GM19351 (cell line): ENCODE results near the gene SRSF2.
"Not testable (repeated sequence)": the region's sequence is repeated elsewhere in the genome, so short reads cannot be mapped to it uniquely, and the experiment has no call there.

ENCODE experiments used
- ATAC-seq: cut with Tn5 transposase; IDR thresholded peaks from one replicate; pipeline ENCODE4 v1.9.1; 2021; ENCODE audit warnings: mild to moderate bottlenecking, moderate library complexity; ENCODE audit not compliant: unreplicated experiment

SRSF2 gene

GRCh38 chr17:76737082-76737675 lies at the start of gene SRSF2:
TSS of gene SRSF2 (minus strand) at chr17:76737331. CDS start at chr17:76737160, 171 bp downstream.
- peak; percentile 61 for ATAC-seq

DNA sequence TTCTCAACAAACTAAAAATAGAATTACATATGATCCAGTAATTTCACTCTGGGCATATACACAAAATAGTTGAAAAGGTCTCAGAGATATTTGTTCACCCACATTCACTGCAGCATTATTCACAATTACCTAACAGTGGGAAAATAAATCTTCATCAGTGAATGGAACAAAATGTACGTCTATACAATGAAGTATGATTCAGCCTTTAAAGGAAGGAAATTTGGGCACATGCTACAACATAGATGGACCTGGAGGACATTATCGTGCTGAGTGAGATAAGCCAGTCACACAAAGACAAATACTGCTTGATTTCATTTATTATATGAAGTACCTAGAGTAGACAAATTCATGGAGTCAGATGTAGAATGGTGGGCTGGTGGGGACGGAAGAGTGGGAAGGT lies 47.8 kb upstream of the SRSF2 start:
- ATAC-seq = no peak

DNA sequence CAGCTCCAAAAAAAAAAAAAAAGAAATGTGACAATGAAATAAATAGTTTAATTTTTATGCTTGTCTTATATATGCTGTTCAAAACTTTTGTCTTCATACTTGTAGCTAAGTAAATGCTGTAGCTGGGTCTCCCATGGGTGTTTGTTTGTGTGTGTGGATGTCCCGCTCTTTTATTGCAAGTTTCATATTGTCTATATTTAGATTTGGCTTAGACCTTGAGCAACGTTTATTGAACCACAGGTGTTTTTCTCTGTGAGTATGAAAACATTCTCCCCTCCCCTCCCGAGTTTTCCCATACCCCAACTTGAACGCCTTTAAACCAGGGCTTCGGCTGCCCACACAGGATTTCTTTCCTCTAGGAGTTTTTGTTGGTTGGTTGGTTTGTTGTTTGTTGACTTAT lies 46.0 kb upstream of the SRSF2 start:
- no peak for ATAC-seq

DNA sequence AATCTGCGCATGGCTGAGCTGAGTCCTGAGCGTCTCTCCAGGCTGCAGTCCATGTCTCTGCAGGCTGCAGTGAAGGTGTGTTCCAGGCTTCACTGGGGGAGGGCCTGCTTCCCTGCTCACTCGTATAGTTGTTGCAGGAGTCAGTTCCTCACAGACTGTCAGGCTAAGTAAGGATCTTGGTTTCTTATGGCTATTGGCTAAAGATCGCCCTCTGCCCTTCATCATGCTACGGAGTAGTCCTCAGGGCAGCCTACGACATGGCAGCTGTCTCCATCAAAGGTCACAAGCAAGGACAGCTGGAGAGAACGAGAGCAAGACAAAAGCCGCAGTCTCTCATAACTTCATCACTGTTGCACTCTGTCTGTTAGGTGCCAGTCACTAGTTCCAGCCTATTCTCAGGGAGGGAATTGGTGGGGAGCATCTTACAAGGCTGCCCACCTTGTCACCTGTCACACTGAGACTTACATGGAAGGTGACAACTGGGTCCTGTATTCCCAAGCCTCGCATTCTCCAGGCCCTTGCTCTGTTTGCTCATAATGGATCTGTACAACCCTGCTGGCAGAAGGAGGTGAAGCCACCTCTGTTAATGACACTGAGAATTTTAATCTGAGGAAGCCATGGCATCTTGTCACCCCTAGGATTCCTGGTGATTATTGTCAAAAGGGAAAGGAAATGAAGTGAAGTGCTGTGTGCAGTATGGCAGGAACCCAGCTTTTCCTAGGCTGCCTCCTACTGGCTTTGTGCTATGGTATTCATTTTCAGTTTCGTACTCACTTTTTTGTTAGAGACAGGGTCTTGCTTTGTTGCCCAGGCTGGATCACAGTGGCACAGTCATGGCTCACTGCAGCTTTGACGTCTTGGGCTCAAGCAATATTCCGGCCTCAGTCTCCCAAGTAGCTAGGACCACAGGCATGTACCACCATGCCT lies 44.2 kb upstream of the SRSF2 start:
- ATAC-seq = no peak

DNA sequence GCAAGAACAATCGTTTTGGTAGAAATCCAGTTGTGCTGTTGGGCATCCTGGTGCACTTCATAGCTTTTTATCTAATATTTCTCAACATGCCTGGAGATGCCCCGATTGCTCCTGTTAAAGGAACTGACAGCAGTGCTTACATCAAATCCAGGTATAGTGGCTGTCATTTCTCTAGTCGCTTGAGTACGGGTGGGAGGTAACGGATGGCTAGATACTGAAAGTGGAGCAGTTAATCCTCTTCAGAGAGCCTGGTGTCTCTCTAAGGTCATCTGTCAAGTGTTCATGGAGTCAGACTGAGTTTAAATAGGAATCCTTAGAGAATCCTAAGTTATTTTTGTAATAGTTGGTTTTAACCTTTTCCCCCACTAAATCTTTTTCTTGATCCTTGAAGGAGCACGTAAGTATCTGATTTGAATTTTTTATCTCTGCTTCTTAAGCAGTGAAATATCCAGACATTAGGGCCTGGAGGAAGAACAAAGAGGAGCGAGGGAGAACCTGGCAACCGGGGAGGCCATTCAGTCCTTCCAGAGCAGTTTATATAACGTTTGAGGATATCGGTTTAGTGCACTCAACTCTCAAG lies 38.0 kb upstream of the SRSF2 start:
- no peak for ATAC-seq

- no peak for ATAC-seq
Measured at GRCh38 chr17:76772842-76773525, 35.9 kb upstream of the SRSF2 start.

DNA sequence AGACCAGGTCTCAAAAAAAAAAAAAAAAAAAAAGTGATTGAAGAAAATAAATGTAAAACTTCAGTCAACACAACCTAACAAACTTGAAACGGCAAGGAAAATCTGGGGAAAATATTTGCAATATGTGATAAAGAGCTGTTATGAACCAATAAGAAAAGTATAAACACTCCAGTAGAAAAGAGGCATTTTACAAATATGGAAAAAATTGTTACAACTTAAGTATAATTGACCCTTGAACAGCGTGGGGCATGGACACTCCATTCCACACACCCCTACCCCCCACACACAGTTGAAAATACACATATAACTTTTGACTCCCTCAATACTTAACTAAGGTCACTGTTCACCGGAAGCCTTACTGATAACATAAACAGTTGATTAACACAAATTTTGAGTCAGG lies 21.4 kb upstream of the SRSF2 start:
- no peak for ATAC-seq

DNA sequence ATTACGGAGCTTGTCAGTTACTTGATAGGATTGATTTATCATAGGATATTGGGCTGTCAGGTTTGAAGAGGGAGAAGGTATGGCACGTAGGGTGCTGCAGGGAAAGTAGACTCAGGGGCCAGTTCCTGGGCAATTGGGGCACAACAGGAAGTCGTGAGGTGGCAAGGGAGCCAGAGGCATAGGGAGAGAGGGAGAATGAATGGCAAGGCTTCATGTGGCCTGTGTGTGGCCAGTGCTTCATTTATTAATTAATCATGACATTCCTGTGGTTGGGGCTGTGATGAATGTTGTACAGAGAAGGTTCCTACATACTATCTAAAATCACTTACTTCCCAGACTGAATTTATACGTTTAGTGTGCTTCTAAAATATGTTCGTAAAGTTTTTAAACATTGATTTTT lies 20.1 kb upstream of the SRSF2 start:
- ATAC-seq = no peak

- ATAC-seq = no peak
Measured at GRCh38 chr17:76755285-76755684, 18.2 kb upstream of the SRSF2 start.

DNA sequence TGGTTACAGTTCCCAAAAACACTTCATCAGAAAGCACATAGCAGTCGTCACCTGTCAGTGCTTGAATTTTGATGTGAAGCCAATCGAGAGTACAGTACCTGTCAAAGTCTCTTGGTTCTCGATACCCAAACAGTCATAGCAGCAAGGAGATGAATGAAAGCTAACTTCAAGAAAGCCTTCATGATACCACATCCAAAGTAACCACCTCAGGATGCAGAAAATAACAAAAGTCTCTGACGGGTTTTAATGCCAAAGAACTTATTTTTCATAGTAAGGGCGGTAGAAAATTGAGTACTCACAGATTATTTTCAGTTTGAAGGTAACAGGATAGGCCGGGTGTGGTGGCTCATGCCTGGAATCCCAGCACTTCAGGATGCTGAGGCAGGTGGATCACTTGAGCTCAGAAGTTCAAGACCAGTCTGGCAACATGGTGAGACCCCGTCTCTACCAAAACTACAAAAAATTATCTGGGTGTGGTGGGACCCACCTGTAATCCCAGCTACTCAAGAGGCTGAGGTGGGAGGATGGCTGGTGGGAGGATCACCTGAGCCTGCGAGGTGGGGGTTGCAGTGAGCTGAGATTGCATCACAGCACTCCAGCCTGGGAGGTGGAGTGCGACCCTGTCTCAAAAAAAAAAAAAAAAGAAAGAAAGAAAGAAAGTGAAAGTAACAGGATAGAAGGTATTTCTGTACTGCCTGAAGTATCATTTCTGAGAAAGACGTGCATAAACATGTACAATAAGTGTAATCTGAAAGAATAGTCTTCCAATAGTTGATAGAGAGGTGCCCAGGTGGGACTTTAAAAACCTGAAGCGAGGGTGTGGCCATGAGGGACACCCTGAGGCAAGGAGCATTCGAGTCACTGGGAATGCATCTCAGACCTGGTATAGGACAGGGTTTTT lies 16.2 kb upstream of the SRSF2 start:
- no peak for ATAC-seq

GRCh38 chr17:76752006-76752405 lies 14.9 kb upstream of the SRSF2 start:
- no peak for ATAC-seq

- no peak for ATAC-seq
Measured at GRCh38 chr17:76751416-76751993, 14.4 kb upstream of the SRSF2 start.

DNA sequence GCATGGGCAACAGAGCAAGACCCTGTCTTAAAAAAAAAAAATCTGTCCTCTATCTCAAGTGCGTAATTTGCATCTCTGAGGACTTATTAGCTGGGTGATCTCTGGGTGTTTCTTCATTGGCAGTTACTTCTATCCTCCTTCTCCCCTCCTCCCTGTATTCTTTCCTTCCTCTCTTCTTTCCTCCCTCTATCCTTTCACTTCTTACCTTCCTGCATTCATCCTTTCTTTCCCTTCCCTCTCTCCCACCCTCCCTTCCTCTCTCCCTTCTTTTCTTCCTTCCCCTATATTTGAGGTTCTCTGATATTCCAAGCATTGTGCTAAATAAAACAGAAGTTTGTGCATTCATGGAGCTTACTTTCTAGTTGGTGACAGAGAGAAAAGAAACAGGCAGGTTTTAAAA lies 11.5 kb upstream of the SRSF2 start:
- no peak for ATAC-seq

GRCh38 chr17:76747716-76748363 lies 10.7 kb upstream of the SRSF2 start:
- no peak for ATAC-seq

DNA sequence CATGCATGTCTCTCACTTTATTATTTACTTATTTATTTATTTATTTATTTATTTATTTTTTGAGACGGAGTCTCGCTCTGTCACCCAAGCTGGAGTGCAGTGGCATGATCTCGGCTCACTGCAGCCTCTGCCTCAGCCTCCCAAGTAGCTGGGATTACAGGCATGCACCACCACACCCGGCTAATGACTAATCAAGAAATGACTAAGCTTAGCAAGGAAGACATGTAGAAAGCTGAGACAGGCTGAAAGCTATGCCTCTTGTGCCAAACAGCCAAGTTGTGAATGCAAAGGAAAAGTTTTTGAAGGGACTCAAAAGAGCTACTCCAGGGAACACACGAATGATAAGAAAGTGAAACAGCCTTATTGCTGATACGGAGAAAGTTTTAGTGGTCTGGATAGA lies 8.7 kb upstream of the SRSF2 start:
- ATAC-seq = not testable (repeated sequence)

- no peak for ATAC-seq
Measured at GRCh38 chr17:76744747-76745146, 7.6 kb upstream of the SRSF2 start.

DNA sequence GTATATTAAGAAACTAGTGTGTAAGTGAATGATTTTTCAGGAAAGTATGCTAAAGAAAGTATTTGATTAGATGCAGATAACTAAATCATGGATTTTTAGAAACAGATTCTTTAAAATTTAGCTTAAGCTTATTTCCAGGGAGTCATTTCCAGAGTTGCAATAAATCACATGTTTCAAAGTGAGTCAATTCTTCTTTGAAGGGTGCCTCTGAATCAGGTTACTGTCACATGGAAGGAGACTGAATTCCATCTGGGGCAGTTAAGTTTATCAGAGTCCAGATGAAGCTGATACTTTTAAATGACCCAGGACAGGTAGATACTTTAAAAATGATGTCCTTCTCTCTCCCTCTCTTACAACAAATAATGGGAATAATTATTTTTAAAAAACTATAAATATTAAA lies 5.8 kb upstream of the SRSF2 start:
- ATAC-seq = no peak

DNA sequence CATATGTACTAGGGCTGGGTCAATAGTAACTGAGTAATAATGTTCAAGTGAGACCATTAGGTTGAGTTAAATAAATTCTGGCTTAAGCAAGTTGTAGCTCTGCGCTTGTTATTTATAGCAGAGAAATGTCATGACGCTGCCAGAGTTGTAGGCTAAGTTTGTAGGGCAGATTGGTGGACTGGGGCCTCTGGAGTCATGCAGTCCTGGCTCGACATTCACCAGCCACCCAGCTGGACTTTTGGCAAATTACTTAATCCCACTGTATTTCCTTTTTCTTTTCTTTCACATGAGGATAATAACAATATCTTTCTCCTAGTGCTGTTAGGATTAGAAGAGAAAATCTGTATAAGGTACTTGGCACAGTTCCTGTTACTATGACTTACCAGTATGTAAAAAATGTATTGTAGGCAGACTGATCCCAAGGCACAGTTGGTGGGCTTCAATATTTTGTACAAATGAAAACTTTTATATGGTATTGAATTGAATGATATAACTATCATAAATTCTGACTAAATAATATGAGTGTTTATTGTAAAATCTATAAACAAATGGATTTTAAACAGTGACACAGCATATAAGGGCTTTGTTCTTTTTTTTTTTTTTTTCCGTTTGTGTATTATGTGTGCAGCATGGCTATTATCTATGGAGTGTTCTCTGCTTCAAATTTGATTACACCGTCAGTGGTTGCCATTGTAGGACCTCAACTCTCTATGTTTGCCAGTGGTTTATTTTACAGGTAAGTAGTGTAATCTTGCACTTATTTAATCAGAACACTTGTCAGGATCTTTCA lies 3.4 kb upstream of the SRSF2 start:
- no peak for ATAC-seq
